MCF 10A (cell line): ENCODE results near the gene CCDC15. TPM values are rescaled to one million over a fixed set of nuclear protein-coding genes. Genes with fewer than 3 reads are reported as not detected.

Experiments
- BruUV-seq: library from RNA; stranded (reverse); fragments of 400-500 nt; replicated peaks from 2 replicates; lab custom pipeline; 2021; lab: Mats Ljungman, UMichigan
- CTCF ChIA-PET: fragments of 300-600 bp; sonication (Branson Sonifier 250); formaldehyde crosslinking; extraction: SDS; loops from one replicate; lab custom pipeline; 2021; ENCODE audit warnings: antibody characterized with exemption, inconsistent platforms; lab: Yijun Ruan, JAX
- POLR2A ChIA-PET: fragments of 300-600, 350-650 bp; sonication (Branson Sonifier 250); formaldehyde crosslinking; extraction: SDS; loops from one replicate; lab custom pipeline; 2020; ENCODE audit warnings: antibody characterized with exemption, inconsistent platforms; lab: Yijun Ruan, JAX
- DNase-seq: peaks from one replicate; pipeline ENCODE4 v3.0.0-alpha.2; 2018; ENCODE audit not compliant: unreplicated experiment
- H3K27ac Mint-ChIP-seq: one replicate; pipeline ENCODE4 v1.8.0; 2022; ENCODE audit warnings: mild to moderate bottlenecking, low read depth, mixed read lengths; ENCODE audit not compliant: unreplicated experiment
- H3K27me3 Mint-ChIP-seq: one replicate; pipeline ENCODE4 v1.8.0; 2022; ENCODE audit warnings: mixed read lengths; ENCODE audit not compliant: insufficient read depth, unreplicated experiment
- H3K36me3 Mint-ChIP-seq: one replicate; pipeline ENCODE4 v1.8.0; 2022; ENCODE audit warnings: mild to moderate bottlenecking, moderate library complexity, mixed read lengths; ENCODE audit not compliant: insufficient read depth, unreplicated experiment
- H3K4me1 Mint-ChIP-seq: one replicate; pipeline ENCODE4 v1.8.0; 2022; ENCODE audit warnings: mixed read lengths; ENCODE audit not compliant: insufficient read depth, unreplicated experiment
- H3K4me3 Mint-ChIP-seq: one replicate; pipeline ENCODE4 v1.8.0; 2022; ENCODE audit warnings: mild to moderate bottlenecking, moderate library complexity, mixed read lengths; ENCODE audit not compliant: unreplicated experiment
- H3K9me3 Mint-ChIP-seq: one replicate; pipeline ENCODE4 v1.8.0; 2022; ENCODE audit warnings: mixed read lengths; ENCODE audit not compliant: unreplicated experiment
- CTCF ChIP-seq: fragments of 200-600 bp; IDR thresholded peaks from one replicate; pipeline ENCODE4 v1.8.0; 2022; ENCODE audit warnings: antibody characterized with exemption, mild to moderate bottlenecking; ENCODE audit not compliant: unreplicated experiment
- intact Hi-C: fragments of 100-400 bp; cut with micrococcal nuclease; formaldehyde crosslinking; loops from 2 replicates; pipeline ENCODE4 v1.14.1; 2022
- total RNA-seq: library from RNA; stranded (reverse); gene quantifications from 2 replicates; pipeline ENCODE4 v1.2.3, GENCODE V29; 2022

The CCDC15 gene
- total RNA-seq, 1 experiment from 2014 or later, result 2.8 TPM

- H3K27me3 Mint-ChIP-seq, result no peaks in the 10 kb centered on the region
- POLR2A ChIA-PET, result interaction anchor here (0.6 to 1.4 kb wide), 3 partner anchors 8 to 189 kb away, joined by 3 to 4 read pairs (median 3); partner anchors contain the start of gene CCDC15
- no peak overlapping the region for H3K4me3 Mint-ChIP-seq
- H3K9me3 Mint-ChIP-seq, result peaks cover 10% of the 10 kb centered on the region
- no TSS peak for BruUV-seq
- DNase-seq, result no peak
- intact Hi-C loops, result no loop called here
- CTCF ChIA-PET, result interaction anchor here (0.6 to 0.7 kb wide), 3 partner anchors 11 to 459 kb away, joined by 3 to 5 read pairs (median 3); no protein-coding TSS in a partner anchor
- no peak for TF ChIP-seq CTCF
- H3K4me1 Mint-ChIP-seq, result peaks cover 9% of the 10 kb centered on the region
- H3K27ac Mint-ChIP-seq, result no peak overlapping the region
- H3K36me3 Mint-ChIP-seq, result no peaks in the 10 kb centered on the region
These were observed 8.2 kb upstream of the CCDC15 start for GRCh38 chr11:124945826-124946225.

GRCh38 chr11:124946735-124947141, 7.3 kb upstream of the CCDC15 start:
- Mint-ChIP-seq H3K9me3 (peaks cover 10% of the 10 kb centered on the region), H3K4me1 (peaks cover 9% of the 10 kb centered on the region), H3K27me3 (no peaks in the 10 kb centered on the region), H3K4me3 (no peak overlapping the region), H3K36me3 (no peaks in the 10 kb centered on the region), H3K27ac (peak overlapping the region; percentile 24)
- intact Hi-C loops, result no loop called here
- TF ChIP-seq CTCF, result no peak
- peak; percentile 70 for DNase-seq
- POLR2A ChIA-PET, result interaction anchor here (0.9 kb wide), 1 partner anchor 16 kb away, joined by 3 read pairs; no protein-coding TSS in a partner anchor
- CTCF ChIA-PET, result interaction anchor here (0.5 kb wide), 1 partner anchor 1363 kb away, joined by 3 read pairs; no protein-coding TSS in a partner anchor
- no TSS peak for BruUV-seq

- BruUV-seq, result no TSS peak
- CTCF ChIA-PET, result interaction anchor here (0.5 to 1.2 kb wide), 6 partner anchors 13 to 648 kb away, joined by 3 to 4 read pairs (median 3); no protein-coding TSS in a partner anchor
- POLR2A ChIA-PET, result interaction anchor here (0.6 to 5.0 kb wide), 5 partner anchors 50 to 1267 kb away, joined by 3 to 43 read pairs (median 3); partner anchors contain the start of gene ROBO4
- intact Hi-C loops, result no loop called here
- DNase-seq, result no peak
- Mint-ChIP-seq H3K4me1 (peaks cover 15% of the 10 kb centered on the region), H3K36me3 (no peaks in the 10 kb centered on the region), H3K27me3 (no peaks in the 10 kb centered on the region), H3K27ac (no peak overlapping the region), H3K4me3 (no peak overlapping the region), H3K9me3 (peaks cover 10% of the 10 kb centered on the region)
- TF ChIP-seq CTCF, result no peak
These were observed 3.2 kb upstream of the CCDC15 start for GRCh38 chr11:124950601-124951330.

- CTCF ChIA-PET, result interaction anchor here (0.6 kb wide), 1 partner anchor 82 kb away, joined by 3 read pairs; no protein-coding TSS in a partner anchor
- Mint-ChIP-seq H3K4me3 (no peak overlapping the region), H3K27ac (no peak overlapping the region), H3K4me1 (peaks cover 15% of the 10 kb centered on the region), H3K9me3 (peaks cover 10% of the 10 kb centered on the region), H3K27me3 (no peaks in the 10 kb centered on the region), H3K36me3 (no peaks in the 10 kb centered on the region)
- BruUV-seq, result no TSS peak
- no peak for DNase-seq
- POLR2A ChIA-PET, result interaction anchor here (0.7 to 5.0 kb wide), 2 partner anchors 51 to 616 kb away, joined by 3 to 43 read pairs; partner anchors contain the start of gene ROBO4
- intact Hi-C loops, result no loop called here
- TF ChIP-seq CTCF, result no peak
These were observed 2.7 kb upstream of the CCDC15 start for GRCh38 chr11:124951341-124951740.
